Neural cell (in vitro differentiated cells): Measurements from ENCODE around the gene USP7.

Experiments used
- CTCF ChIP-seq: fragments of 450-650 bp; IDR thresholded peaks from 2 replicates; pipeline ENCODE4 v1.5.1; 2014; ENCODE audit warnings: antibody characterized with exemption, mild to moderate bottlenecking, moderate library complexity; ENCODE audit not compliant: poor library complexity, severe bottlenecking
- EP300 ChIP-seq: fragments of 450-650 bp; conservative IDR thresholded peaks from 2 replicates; pipeline ENCODE4 v1.6.1; 2014; ENCODE audit warnings: antibody characterized with exemption, mild to moderate bottlenecking, moderate library complexity; ENCODE audit not compliant: poor library complexity, severe bottlenecking
- EZH2 ChIP-seq: fragments of 200-600, 300-800 bp; shearing (Covaris generic), sonication (generic); IDR thresholded peaks from 2 replicates; pipeline ENCODE4 v1.6.1; 2014; ENCODE audit warnings: antibody characterized with exemption, low read length, borderline replicate concordance, mild to moderate bottlenecking; ENCODE audit not compliant: insufficient read depth, poor library complexity, severe bottlenecking
- POLR2AphosphoS5 ChIP-seq: IDR thresholded peaks from 2 replicates; pipeline ENCODE4 v1.6.1; 2012
- RAD21 ChIP-seq: fragments of 450-650 bp; conservative IDR thresholded peaks from 2 replicates; pipeline ENCODE4 v1.6.1; 2014; ENCODE audit warnings: antibody characterized with exemption, mild to moderate bottlenecking, moderate library complexity
- REST ChIP-seq: IDR thresholded peaks from 2 replicates; pipeline ENCODE4 v1.6.1; 2012; ENCODE audit warnings: borderline replicate concordance

GRCh38 chr16:9002042-9002441, 38.3 kb upstream of the USP7 start:
- TF ChIP-seq CTCF (no peak), EP300 (no peak), EZH2 (no peak), REST (no peak), RAD21 (no peak), POLR2AphosphoS5 (no peak)
